ENCODE data around the gene CDO1. TPM values are rescaled to one million over a fixed set of nuclear protein-coding genes. Genes with fewer than 3 reads are reported as not detected.
A peak's percentile ranks its signal among the peaks of the same experiment; 100 is the strongest.

CDO1 gene
- total RNA-seq, 1 experiment from 2014 or later, result 13.2 TPM

GRCh38 chr5:115844321-115844817, 27.9 kb upstream of the CDO1 start:
- Mint-ChIP-seq H3K27ac (no peak overlapping the region), H3K4me1 (peaks cover 28% of the 10 kb centered on the region), H3K4me3 (no peak overlapping the region), H3K27me3 (ENCODE audit: low read depth) (peaks cover 6% of the 10 kb centered on the region), H3K9me3 (no peaks in the 10 kb centered on the region), H3K36me3 (no peaks in the 10 kb centered on the region)
- CTCF ChIA-PET, result no interaction called here
- TF ChIP-seq STAT6 (CRISPR knock-in tag; conservative IDR thresholded peaks at IDR 0.05; ENCODE audit: low read depth) (no peak), GABPB1 (CRISPR knock-in tag; IDR thresholded peaks at IDR 0.05) (no peak), RORB (CRISPR knock-in tag; IDR thresholded peaks at IDR 0.05) (no peak), ZNF396 (CRISPR knock-in tag; IDR thresholded peaks at IDR 0.05; ENCODE audit: borderline replicate concordance) (no peak), CDX4 (CRISPR knock-in tag; IDR thresholded peaks at IDR 0.05; ENCODE audit: borderline replicate concordance) (no peak), ATF1 (CRISPR knock-in tag; IDR thresholded peaks at IDR 0.05) (no peak), SMAD3 (CRISPR knock-in tag; IDR thresholded peaks at IDR 0.05; ENCODE audit: borderline replicate concordance) (no peak), ZMAT4 (CRISPR knock-in tag; IDR thresholded peaks at IDR 0.05) (no peak), PREB (CRISPR knock-in tag; IDR thresholded peaks at IDR 0.05; ENCODE audit: borderline replicate concordance) (no peak), E2F5 (CRISPR knock-in tag; IDR thresholded peaks at IDR 0.05) (no peak), IRF2 (CRISPR knock-in tag; IDR thresholded peaks at IDR 0.05; ENCODE audit: borderline replicate concordance, low read depth) (no peak), NFYB (CRISPR knock-in tag; conservative IDR thresholded peaks at IDR 0.05; ENCODE audit: low read depth) (no peak), PRRX2 (CRISPR knock-in tag; IDR thresholded peaks at IDR 0.05) (no peak)
- POLR2A ChIA-PET, result no interaction called here
- ATAC-seq, result no peak
- DNase-seq (ENCODE audit: low spot score), result no peak

- peaks cover 31% of the 10 kb centered on the region for H3K4me1 Mint-ChIP-seq
- peaks cover 6% of the 10 kb centered on the region for H3K27me3 Mint-ChIP-seq (ENCODE audit: low read depth)
- DNase-seq (ENCODE audit: low spot score), result no peak
- ChIA-PET POLR2A (no interaction called here), CTCF (interaction anchor here (1.3 kb wide), 1 partner anchor 28 kb away, joined by 4 read pairs; no protein-coding TSS in a partner anchor)
- H3K36me3 Mint-ChIP-seq, result no peaks in the 10 kb centered on the region
- H3K9me3 Mint-ChIP-seq, result no peaks in the 10 kb centered on the region
- ATAC-seq, result no peak
- no peak overlapping the region for H3K27ac Mint-ChIP-seq
- no peak for TF ChIP-seq OVOL2 (CRISPR knock-in tag; IDR thresholded peaks at IDR 0.05; ENCODE audit: borderline replicate concordance)
- no peak for TF ChIP-seq IRF2 (CRISPR knock-in tag; IDR thresholded peaks at IDR 0.05; ENCODE audit: borderline replicate concordance, low read depth)
- no peak for TF ChIP-seq TP53 (CRISPR knock-in tag; IDR thresholded peaks at IDR 0.05)
- no peak for TF ChIP-seq FOXP1 (CRISPR knock-in tag; IDR thresholded peaks at IDR 0.05; ENCODE audit: borderline replicate concordance)
- no peak for TF ChIP-seq ZNF263 (CRISPR knock-in tag; IDR thresholded peaks at IDR 0.05; ENCODE audit: low read depth)
- TF ChIP-seq USF1 (CRISPR knock-in tag; IDR thresholded peaks at IDR 0.05), result no peak
- TF ChIP-seq FOXJ3 (CRISPR knock-in tag; IDR thresholded peaks at IDR 0.05; ENCODE audit: borderline replicate concordance), result no peak
- TF ChIP-seq ZNF317 (CRISPR knock-in tag; IDR thresholded peaks at IDR 0.05; ENCODE audit: borderline replicate concordance, low read depth), result no peak
- TF ChIP-seq CREM (CRISPR knock-in tag; IDR thresholded peaks at IDR 0.05), result no peak
- TF ChIP-seq PRRX2 (CRISPR knock-in tag; IDR thresholded peaks at IDR 0.05), result no peak
- no peak for TF ChIP-seq ZNF396 (CRISPR knock-in tag; IDR thresholded peaks at IDR 0.05; ENCODE audit: borderline replicate concordance)
- H3K4me3 Mint-ChIP-seq, result peak overlapping the region; percentile 97
Observed at GRCh38 chr5:115843444-115844130, 27.1 kb upstream of the CDO1 start.

Data from WTC11 (cell line).